A673 (cell line): ENCODE measurements around the gene ZFP36. TPM values are rescaled to one million over a fixed set of nuclear protein-coding genes. Genes with fewer than 3 reads are reported as not detected.

Experiments
- BruUV-seq: library from RNA; stranded (reverse); fragments of 400-500 nt; replicated peaks from 2 replicates; lab custom pipeline; 2021; lab: Mats Ljungman, UMichigan
- CTCF ChIA-PET: fragments of 300-600 bp; sonication (Branson Sonifier 250); formaldehyde crosslinking; loops from one replicate; lab custom pipeline; 2022; ENCODE audit warnings: antibody characterized with exemption; lab: Charles Lee
- POLR2A ChIA-PET: fragments of 300-600 bp; sonication (Branson Sonifier 250); formaldehyde crosslinking; loops from one replicate; lab custom pipeline; 2022; ENCODE audit warnings: antibody characterized with exemption; ENCODE audit not compliant: low non-redundant PET; lab: Charles Lee
- DNase-seq: peaks from one replicate; pipeline ENCODE4 v3.0.0-alpha.2; 2015; ENCODE audit warnings: low spot score
- H3K27ac ChIP-seq: fragments of 200-600 bp; sonication (generic); 2 replicates; pipeline ENCODE4 v1.5.1; 2016; ENCODE audit warnings: mixed run types, low read depth, mild to moderate bottlenecking, mixed read lengths, antibody characterized with exemption, low read length; ENCODE audit not compliant: poor library complexity, severe bottlenecking
- H3K27me3 ChIP-seq: fragments of 200-600 bp; sonication (generic); replicated peaks from 2 replicates; pipeline ENCODE4 v1.6.1; 2017; ENCODE audit warnings: mixed run types, low read depth, mild to moderate bottlenecking, mixed read lengths, antibody characterized with exemption, low read length; ENCODE audit not compliant: insufficient read depth, poor library complexity
- H3K36me3 ChIP-seq: fragments of 200-600 bp; sonication (generic); 2 replicates; pipeline ENCODE4 v1.6.1; 2016; ENCODE audit warnings: mixed run types, mild to moderate bottlenecking, mixed read lengths, antibody characterized with exemption, low read length; ENCODE audit not compliant: insufficient read depth, poor library complexity, severe bottlenecking
- H3K4me1 ChIP-seq: fragments of 200-600 bp; sonication (generic); 2 replicates; pipeline ENCODE4 v1.6.1; 2017; ENCODE audit warnings: mixed run types, mild to moderate bottlenecking, mixed read lengths, antibody characterized with exemption, low read length; ENCODE audit not compliant: insufficient read depth, poor library complexity, severe bottlenecking
- H3K4me3 ChIP-seq: fragments of 200-600 bp; sonication (generic); 2 replicates; pipeline ENCODE4 v1.5.1; 2016; ENCODE audit warnings: low read depth, mixed run types, mild to moderate bottlenecking, mixed read lengths, low read length; ENCODE audit not compliant: poor library complexity, severe bottlenecking
- H3K9me3 ChIP-seq: fragments of 200-600 bp; sonication (generic); 2 replicates; pipeline ENCODE4 v1.6.1; 2016; ENCODE audit warnings: mixed run types, low read depth, mild to moderate bottlenecking, mixed read lengths, antibody characterized with exemption, low read length; ENCODE audit not compliant: poor library complexity, severe bottlenecking
- CTCF ChIP-seq: fragments of 300-800, 200-600 bp; sonication (generic); conservative IDR thresholded peaks from 2 replicates; pipeline ENCODE4 v1.5.1; 2017; ENCODE audit warnings: low read depth, mild to moderate bottlenecking, antibody characterized with exemption, low read length, moderate library complexity, mixed read lengths
- EZH2 ChIP-seq: fragments of 200-600 bp; sonication (generic); IDR thresholded peaks from 2 replicates; pipeline ENCODE4 v1.6.1; 2017; ENCODE audit warnings: borderline replicate concordance, low read depth, mild to moderate bottlenecking, mixed read lengths, antibody characterized with exemption, low read length; ENCODE audit not compliant: poor library complexity, severe bottlenecking
- intact Hi-C: fragments of 100-400 bp; cut with micrococcal nuclease; formaldehyde crosslinking; loops from one replicate; pipeline ENCODE4 v1.10.0; 2022; ENCODE audit not compliant: unreplicated experiment
- total RNA-seq: library from RNA; stranded (reverse); gene quantifications from 2 replicates; pipeline ENCODE4 v1.2.3, GENCODE V29; 2021

ZFP36 gene
- total RNA-seq, 1 experiment from 2014 or later = 7.1 TPM

GRCh38 chr19:39408392-39409207, 2.0 kb downstream of the ZFP36 start:
- intact Hi-C loops = no loop called here
- ChIA-PET CTCF (interaction anchor here (0.6 kb wide), 1 partner anchor 12 kb away, joined by 4 read pairs; no protein-coding TSS in a partner anchor), POLR2A (no interaction called here)
- Histone ChIP-seq H3K27me3 (no peaks in the 10 kb centered on the region), H3K4me1 (peaks cover 37% of the 10 kb centered on the region), H3K4me3 (peak overlapping the region; percentile 87), H3K27ac (no peak overlapping the region), H3K9me3 (no peaks in the 10 kb centered on the region), H3K36me3 (peaks cover 7% of the 10 kb centered on the region)
- BruUV-seq = TSS peak; percentile 54
- no peak for DNase-seq
- TF ChIP-seq CTCF = no peak
- TF ChIP-seq EZH2 = no peak

GRCh38 chr19:39409208-39410016, 2.8 kb downstream of the ZFP36 start:
- intact Hi-C loops = loop anchor here (5.0 kb wide), 1 partner anchor 287 kb away; no protein-coding TSS in a partner anchor
- DNase-seq = peak; percentile 60
- Histone ChIP-seq H3K9me3 (no peaks in the 10 kb centered on the region), H3K27me3 (no peaks in the 10 kb centered on the region), H3K27ac (peak overlapping the region; percentile 93), H3K36me3 (peaks cover 7% of the 10 kb centered on the region), H3K4me1 (peaks cover 32% of the 10 kb centered on the region), H3K4me3 (peak overlapping the region; percentile 68)
- POLR2A ChIA-PET = no interaction called here
- CTCF ChIA-PET = interaction anchor here (0.6 kb wide), 1 partner anchor 13 kb away, joined by 4 read pairs; no protein-coding TSS in a partner anchor
- BruUV-seq = no TSS peak
- TF ChIP-seq CTCF = no peak
- no peak for TF ChIP-seq EZH2

- Histone ChIP-seq H3K9me3 (no peaks in the 10 kb centered on the region), H3K4me1 (peaks cover 41% of the 10 kb centered on the region), H3K4me3 (peak overlapping the region; percentile 68), H3K36me3 (peaks cover 7% of the 10 kb centered on the region), H3K27me3 (no peaks in the 10 kb centered on the region), H3K27ac (peak overlapping the region; percentile 93)
- intact Hi-C loops = loop anchor here (5.0 kb wide), 1 partner anchor 288 kb away; no protein-coding TSS in a partner anchor
- ChIA-PET CTCF (no interaction called here), POLR2A (no interaction called here)
- no TSS peak for BruUV-seq
- TF ChIP-seq EZH2 (no peak), CTCF (no peak)
- no peak for DNase-seq
Observed at GRCh38 chr19:39410017-39410830, 3.6 kb downstream of the ZFP36 start.
